Measurements from ENCODE around the gene ANKRD23.
"Not testable (repeated sequence)": the region's sequence is repeated elsewhere in the genome, so short reads cannot be mapped to it uniquely, and the experiment has no call there.

Gene ANKRD23

DNA sequence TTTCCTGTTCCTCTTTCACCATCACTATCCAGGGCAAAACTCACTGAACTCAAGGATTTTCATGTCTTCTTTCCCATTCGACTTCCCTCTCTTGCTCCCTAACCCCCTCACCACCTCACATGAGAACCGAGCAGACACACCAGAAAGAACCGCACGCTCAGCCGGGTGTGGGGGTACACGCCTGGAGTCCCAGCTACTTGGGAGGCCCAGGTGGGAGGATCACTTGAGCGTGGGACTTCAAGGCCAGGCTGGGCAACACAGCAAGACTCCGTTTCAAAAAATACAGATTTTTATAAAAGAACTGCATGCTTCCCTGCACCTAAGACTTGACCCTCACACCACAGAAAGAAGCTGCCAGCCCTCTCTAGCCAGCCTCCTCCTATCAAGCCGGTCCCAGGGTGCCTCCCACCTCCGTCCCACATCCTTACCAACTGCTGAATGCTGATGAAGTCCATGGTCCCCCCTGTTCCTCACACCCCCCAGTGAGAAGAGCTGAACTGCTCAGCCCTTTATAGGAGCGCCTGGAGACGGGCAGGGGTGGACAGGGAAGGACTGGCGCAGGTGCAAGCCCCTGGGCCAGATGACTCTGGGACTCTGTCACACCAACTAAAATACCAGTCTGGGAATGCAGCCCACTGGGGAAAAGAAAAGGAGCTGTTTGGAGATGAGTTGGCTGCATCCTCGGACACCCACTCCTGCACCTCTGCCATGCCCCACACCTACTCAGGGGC lies at the start of gene ANKRD23:
Gene ANKRD23, minus strand, starts transcription at position 484 of the 731 bp plus-strand sequence. Its CDS starts 29 bp downstream, at position 455.
- no peak for DNase-seq (ENCODE audit: low read depth)

- DNase-seq (ENCODE audit: low read depth): no peak
Measured at GRCh38 chr2:96891591-96892333, 47.9 kb upstream of the ANKRD23 start.

DNA sequence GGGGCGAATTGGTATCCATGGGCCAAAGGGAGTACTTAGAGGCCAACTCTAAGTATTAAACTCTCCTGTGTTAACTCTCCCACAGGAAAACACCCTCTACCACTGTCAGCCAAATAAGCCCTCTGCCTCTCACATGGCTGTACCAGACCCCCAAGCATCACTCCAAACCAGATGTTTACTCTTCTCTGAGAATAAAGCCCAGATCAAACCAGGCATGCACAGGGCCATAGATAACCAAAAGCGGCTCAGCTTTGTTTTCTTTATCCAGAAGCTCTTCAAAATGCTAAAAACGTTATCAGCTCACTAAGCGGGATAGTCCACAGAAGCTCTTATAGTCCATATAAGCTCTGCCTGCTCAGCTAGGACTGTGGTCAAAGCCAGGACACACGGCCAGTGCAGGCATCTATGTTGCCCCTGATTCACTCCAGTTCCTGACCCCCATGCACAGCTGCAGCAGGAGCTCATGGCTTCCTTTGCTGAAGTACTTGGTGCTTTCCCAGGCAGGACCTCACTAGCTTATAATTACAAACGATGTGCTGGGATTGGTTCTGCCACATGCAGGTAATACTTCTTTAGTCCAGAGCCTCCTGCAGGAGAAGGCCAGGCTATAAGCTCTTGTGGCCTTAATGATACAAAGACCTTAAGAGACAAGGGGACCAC lies 47.0 kb upstream of the ANKRD23 start:
- no peak for DNase-seq (ENCODE audit: low read depth)

- DNase-seq (ENCODE audit: low read depth): no peak
Measured at GRCh38 chr2:96890252-96890651, 46.4 kb upstream of the ANKRD23 start.

DNA sequence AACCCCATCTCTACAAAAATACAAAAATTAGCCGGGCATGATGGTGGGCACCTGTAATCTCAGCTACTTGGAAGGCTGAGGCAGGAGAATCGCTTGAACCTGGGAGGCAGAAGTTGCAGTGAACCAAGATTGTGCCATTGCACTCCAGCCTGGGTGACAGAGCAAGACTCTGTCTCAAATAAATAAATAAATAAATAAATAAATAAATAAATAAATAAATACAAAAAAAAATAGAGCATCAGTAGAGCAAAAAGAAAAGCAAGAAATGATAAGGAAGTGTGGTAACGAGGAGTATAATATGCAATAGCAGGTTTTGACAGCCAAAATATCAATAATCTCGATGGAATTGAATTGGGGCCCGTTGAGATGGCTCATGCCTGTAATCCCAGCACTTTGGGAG lies 45.7 kb upstream of the ANKRD23 start:
- DNase-seq (ENCODE audit: low read depth): not testable (repeated sequence)

DNA sequence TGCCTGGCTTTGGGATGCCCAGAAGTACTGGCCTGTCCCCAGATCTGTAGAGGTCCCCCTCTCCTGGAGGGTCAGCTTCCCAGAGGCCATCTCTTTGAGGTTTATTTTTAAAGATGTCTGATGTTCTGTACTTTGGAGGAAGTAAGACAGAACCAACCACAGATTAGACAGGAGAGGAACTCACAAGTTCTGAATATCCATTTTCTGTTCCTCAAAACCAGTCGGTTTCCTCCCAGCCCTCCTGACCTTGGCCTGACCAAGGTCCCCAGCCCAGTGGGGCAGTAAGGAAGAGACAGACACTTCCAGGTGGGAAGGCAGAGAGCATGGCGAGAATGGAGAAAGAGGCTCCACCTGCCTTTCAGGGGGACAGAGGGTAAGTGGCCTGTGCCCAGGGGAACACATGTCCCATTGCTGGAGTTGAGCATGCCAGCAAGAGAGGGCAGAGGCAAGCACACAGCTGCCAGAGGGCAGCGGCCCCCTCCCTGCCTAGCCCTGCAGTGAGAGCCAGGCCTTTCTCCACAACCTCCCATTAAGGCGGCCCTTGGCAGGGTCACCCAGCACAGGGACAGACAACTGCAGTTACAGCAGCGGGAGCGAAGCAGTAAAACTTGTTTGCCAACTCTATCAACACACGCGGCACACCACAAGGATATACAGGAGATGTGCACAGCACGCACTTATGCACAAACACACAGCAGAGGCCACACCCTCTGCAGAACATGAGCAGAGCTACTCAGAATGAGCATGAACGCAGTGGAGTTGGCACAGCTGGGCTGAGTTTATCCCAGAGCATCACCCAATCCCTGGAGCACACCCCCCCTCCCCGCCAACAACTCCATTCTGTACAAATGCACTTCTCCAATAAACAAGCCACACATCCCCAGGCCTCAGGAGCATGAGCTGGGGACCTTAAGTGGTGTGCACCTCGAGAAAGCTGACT lies 44.5 kb upstream of the ANKRD23 start:
- DNase-seq (ENCODE audit: low read depth): no peak

DNA sequence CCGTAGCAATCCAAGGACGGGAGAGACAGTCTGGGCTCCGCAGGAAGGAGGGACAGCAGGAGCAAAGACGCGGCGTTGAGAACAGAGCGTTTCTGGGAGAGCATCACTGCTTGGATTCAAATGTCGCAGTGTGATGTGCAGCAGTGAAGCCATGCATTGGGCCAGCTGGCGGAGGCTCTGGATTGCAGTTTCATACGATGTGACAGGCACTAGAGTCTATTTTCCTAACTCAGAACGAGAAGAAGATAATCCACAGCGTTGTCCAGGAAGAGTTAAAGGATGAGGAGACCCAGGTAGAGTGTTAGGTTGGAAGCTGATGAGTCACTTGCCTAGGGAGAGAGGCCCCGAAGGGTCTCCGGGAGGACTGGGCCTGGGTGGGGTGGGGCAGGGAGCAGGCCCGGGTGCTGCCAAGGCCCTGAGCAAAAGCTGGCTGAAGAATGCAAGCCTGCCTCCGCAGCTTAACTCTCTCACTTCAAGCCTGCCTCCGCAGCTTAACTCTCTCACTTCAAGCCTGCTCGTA lies 43.7 kb upstream of the ANKRD23 start:
- DNase-seq (ENCODE audit: low read depth): no peak

GRCh38 chr2:96885432-96886347 lies 41.9 kb upstream of the ANKRD23 start:
- no peak for DNase-seq (ENCODE audit: low read depth)

GRCh38 chr2:96884299-96885094 lies 40.7 kb upstream of the ANKRD23 start:
- no peak for DNase-seq (ENCODE audit: low read depth)

- DNase-seq (ENCODE audit: low read depth): no peak
Measured at GRCh38 chr2:96883306-96883705, 39.5 kb upstream of the ANKRD23 start.

DNA sequence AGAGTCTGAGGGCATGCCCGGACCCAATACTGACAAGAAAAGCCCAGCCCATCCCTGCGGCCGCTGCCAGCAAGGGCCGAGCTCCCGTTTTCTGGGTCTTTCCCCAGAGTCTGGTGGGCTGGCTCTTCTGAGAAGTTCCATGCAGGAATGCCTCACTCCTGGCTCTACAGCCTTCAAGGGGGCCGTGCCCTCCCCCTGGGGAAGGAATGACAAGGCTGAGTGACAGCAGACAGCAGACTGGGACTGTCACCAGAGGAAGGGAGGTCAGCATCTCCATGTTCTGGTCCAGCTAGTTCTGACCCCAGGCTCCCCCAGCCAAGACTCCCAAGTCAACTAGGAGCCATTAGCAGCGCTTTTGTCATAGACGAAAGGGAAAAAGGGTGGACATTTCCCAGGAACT lies 39.1 kb upstream of the ANKRD23 start:
- no peak for DNase-seq (ENCODE audit: low read depth)

GRCh38 chr2:96882230-96882629 lies 38.4 kb upstream of the ANKRD23 start:
- no peak for DNase-seq (ENCODE audit: low read depth)

GRCh38 chr2:96881349-96882195 lies 37.8 kb upstream of the ANKRD23 start:
- no peak for DNase-seq (ENCODE audit: low read depth)

DNA sequence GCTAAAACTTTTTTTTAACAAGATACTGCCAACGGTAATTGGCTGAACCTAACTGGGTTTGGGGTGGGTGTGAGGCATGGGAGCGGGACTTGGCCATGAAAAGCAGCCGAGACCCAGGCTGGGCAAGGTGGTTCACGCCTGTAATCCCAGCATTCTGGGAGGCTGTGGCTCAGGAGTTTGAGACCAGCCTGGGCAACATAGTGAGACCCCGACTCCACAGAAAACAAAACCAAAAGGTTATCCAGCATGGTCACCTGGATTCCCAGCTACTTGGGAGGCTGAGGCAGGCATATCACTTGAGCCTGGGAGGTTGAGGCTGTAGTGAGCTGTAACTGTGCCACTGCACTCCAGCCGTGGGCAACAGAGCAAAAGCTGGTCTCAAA lies 37.1 kb upstream of the ANKRD23 start:
- DNase-seq (ENCODE audit: low read depth): no peak

GRCh38 chr2:96879545-96880040 lies 35.8 kb upstream of the ANKRD23 start:
- DNase-seq (ENCODE audit: low read depth): no peak

GRCh38 chr2:96878796-96879544 lies 35.1 kb upstream of the ANKRD23 start:
- DNase-seq (ENCODE audit: low read depth): no peak

DNA sequence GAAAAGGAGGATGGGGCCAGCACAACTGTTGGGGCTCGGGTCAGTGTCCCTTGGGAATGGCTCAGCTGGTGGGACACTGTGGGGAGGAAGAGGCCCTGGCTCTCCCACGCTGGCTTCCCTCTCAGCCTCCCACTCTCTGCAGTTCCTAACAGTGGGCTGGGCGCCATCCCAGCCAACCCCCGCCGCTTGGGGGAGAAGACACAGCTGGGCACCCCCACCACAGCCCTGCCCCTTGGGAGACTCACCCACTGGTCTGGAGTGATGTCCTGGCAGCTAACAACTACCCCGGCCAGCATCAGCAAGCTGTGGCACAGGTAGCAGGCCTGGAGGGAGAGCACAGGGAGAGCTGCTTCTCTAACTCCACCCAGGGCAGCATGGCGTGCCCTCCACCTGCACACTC lies 34.4 kb upstream of the ANKRD23 start:
- DNase-seq (ENCODE audit: low read depth): no peak

- DNase-seq (ENCODE audit: low read depth): no peak
Measured at GRCh38 chr2:96877631-96878092, 33.8 kb upstream of the ANKRD23 start.

All from activated T-helper 9 cell treated with anti-CD3 and anti-CD28 coated beads, Interleukin-2, amount 50 U/mL, for 16 hours (primary cell).